Measurements from ENCODE around the gene DPH6. TPM values are rescaled to one million over a fixed set of nuclear protein-coding genes. Genes with fewer than 3 reads are reported as not detected.

The DPH6 gene
- total and polyA plus RNA-seq, 4 donors = 3.4 to 14.3 (median 10.4) TPM

- Histone ChIP-seq H3K9me3 (ENCODE audit: control insufficient read depth in 4 of 4, low read length in 3 of 4) (peaks cover 0 to 4% (median 1%) of the 10 kb centered on the region in 4 donors), H3K9ac (ENCODE audit: low read depth in 1 of 2, low read length in 2 of 2) (no peak overlapping the region), H3K36me3 (ENCODE audit: control insufficient read depth in 4 of 4, insufficient read depth in 3 of 4, low read depth in 1 of 4, low read length in 3 of 4) (peaks cover 0 to 4% (median 0%) of the 10 kb centered on the region in 4 donors), H3K27ac (ENCODE audit: low read depth in 1 of 2, low read length in 2 of 2) (no peak overlapping the region), H3K4me1 (ENCODE audit: control insufficient read depth in 4 of 4, insufficient read depth in 4 of 4, low read length in 3 of 4) (no peaks in the 10 kb centered on the region), H3K27me3 (ENCODE audit: control insufficient read depth in 4 of 4, insufficient read depth in 4 of 4, low read length in 3 of 4) (no peaks in the 10 kb centered on the region), H3K4me3 (ENCODE audit: low read depth in 1 of 3, low read length in 3 of 3) (no peak overlapping the region)
- WGBS = 98% methylated on average over 2 of the region's 2 CpGs
- no peak for DNase-seq (ENCODE audit: low spot score)
- TF ChIP-seq ZBTB33 (IDR thresholded peaks at IDR 0.05) (no peak), SP1 (IDR thresholded peaks at IDR 0.05) (no peak), RXRA (IDR thresholded peaks at IDR 0.05) (no peak), YY1 (IDR thresholded peaks at IDR 0.05) (no peak), HNF4A (conservative IDR thresholded peaks at IDR 0.05) (no peak), GABPA (IDR thresholded peaks at IDR 0.05 in 1 of 2, conservative IDR thresholded peaks at IDR 0.05 in 1 of 2) (no peak), JUND (IDR thresholded peaks at IDR 0.05) (no peak), NR2F2 (IDR thresholded peaks at IDR 0.05) (no peak), RAD21 (IDR thresholded peaks at IDR 0.05) (no peak)
Observed at GRCh38 chr15:35487417-35487816, 58.5 kb downstream of the DPH6 start.

- Histone ChIP-seq H3K4me1 (ENCODE audit: control insufficient read depth in 4 of 4, insufficient read depth in 4 of 4, low read length in 3 of 4) (no peaks in the 10 kb centered on the region), H3K27me3 (ENCODE audit: control insufficient read depth in 4 of 4, insufficient read depth in 4 of 4, low read length in 3 of 4) (no peaks in the 10 kb centered on the region), H3K4me3 (ENCODE audit: low read depth in 1 of 3, low read length in 3 of 3) (no peak overlapping the region), H3K9ac (ENCODE audit: low read depth in 1 of 2, low read length in 2 of 2) (no peak overlapping the region), H3K9me3 (ENCODE audit: control insufficient read depth in 4 of 4, low read length in 3 of 4) (peaks cover 0 to 4% (median 1%) of the 10 kb centered on the region in 4 donors), H3K36me3 (ENCODE audit: control insufficient read depth in 4 of 4, insufficient read depth in 3 of 4, low read depth in 1 of 4, low read length in 3 of 4) (peaks cover 0 to 4% (median 0%) of the 10 kb centered on the region in 4 donors), H3K27ac (ENCODE audit: low read depth in 1 of 2, low read length in 2 of 2) (no peak overlapping the region)
- WGBS = 100% methylated on average over 1 of the region's 1 CpG
- DNase-seq (ENCODE audit: low spot score) = no peak
- no peak for TF ChIP-seq EGR1 (IDR thresholded peaks at IDR 0.05; ENCODE audit: low read depth in 2 of 2)
- TF ChIP-seq ZBTB33 (IDR thresholded peaks at IDR 0.05) = no peak
- TF ChIP-seq ATF3 (IDR thresholded peaks at IDR 0.05) = no peak
- no peak for TF ChIP-seq MAX (IDR thresholded peaks at IDR 0.05)
- no peak for TF ChIP-seq REST (IDR thresholded peaks at IDR 0.05)
- no peak for TF ChIP-seq HNF4A (conservative IDR thresholded peaks at IDR 0.05)
- no peak for TF ChIP-seq SP1 (IDR thresholded peaks at IDR 0.05)
- TF ChIP-seq NR2F2 (IDR thresholded peaks at IDR 0.05) = no peak
- TF ChIP-seq GABPA (IDR thresholded peaks at IDR 0.05 in 1 of 2, conservative IDR thresholded peaks at IDR 0.05 in 1 of 2) = no peak
- TF ChIP-seq RXRA (IDR thresholded peaks at IDR 0.05) = no peak
- no peak for TF ChIP-seq FOXA1 (IDR thresholded peaks at IDR 0.05)
- no peak for TF ChIP-seq CTCF (IDR thresholded peaks at IDR 0.05; ENCODE audit: low read depth, low read length, missing input control)
Observed at GRCh38 chr15:35486296-35486695, 59.7 kb downstream of the DPH6 start.
